OCI-LY1 (cell line): ENCODE results near the gene FRMD4A.

Experiments used
- EZH2 ChIP-seq: fragments of 200-600 bp; sonication (generic), shearing (Covaris generic); IDR thresholded peaks from 2 replicates; pipeline ENCODE4 v1.8.0; 2017; ENCODE audit warnings: borderline replicate concordance, mixed run types, mild to moderate bottlenecking, antibody characterized with exemption, low read length, moderate library complexity, mixed read lengths
- TF ChIP-seq, protein P1 (sequence below): fragments of 200-600 bp; sonication (generic), shearing (Covaris generic); IDR thresholded peaks from 2 replicates; pipeline ENCODE4 v1.5.1; 2017; ENCODE audit warnings: mild to moderate bottlenecking, antibody characterized with exemption, low read length, moderate library complexity, mixed read lengths

DNA sequence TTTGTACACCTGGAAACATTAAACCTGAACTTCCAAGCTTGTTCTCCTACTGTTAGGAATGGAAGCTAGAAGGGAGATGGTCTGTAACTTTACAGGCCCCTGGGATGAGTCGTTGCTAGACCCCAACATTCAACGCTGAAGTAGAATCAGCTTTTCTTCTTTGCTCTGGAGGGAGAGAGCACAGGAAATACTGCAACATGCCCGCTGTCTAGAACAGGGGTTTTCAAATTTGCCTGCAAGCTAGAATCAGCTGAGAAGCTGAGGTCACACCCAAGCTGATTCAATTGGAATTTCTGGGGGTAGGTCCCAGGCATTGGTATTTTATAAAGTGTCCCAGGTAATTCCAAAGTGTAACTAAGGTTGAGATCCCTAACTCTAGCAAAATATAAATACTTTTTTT, 524.3 kb downstream of the FRMD4A start:
- TF ChIP-seq EZH2: no peak
- TF ChIP-seq, protein P1, sequence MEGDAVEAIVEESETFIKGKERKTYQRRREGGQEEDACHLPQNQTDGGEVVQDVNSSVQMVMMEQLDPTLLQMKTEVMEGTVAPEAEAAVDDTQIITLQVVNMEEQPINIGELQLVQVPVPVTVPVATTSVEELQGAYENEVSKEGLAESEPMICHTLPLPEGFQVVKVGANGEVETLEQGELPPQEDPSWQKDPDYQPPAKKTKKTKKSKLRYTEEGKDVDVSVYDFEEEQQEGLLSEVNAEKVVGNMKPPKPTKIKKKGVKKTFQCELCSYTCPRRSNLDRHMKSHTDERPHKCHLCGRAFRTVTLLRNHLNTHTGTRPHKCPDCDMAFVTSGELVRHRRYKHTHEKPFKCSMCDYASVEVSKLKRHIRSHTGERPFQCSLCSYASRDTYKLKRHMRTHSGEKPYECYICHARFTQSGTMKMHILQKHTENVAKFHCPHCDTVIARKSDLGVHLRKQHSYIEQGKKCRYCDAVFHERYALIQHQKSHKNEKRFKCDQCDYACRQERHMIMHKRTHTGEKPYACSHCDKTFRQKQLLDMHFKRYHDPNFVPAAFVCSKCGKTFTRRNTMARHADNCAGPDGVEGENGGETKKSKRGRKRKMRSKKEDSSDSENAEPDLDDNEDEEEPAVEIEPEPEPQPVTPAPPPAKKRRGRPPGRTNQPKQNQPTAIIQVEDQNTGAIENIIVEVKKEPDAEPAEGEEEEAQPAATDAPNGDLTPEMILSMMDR: no peak
